Measurements from ENCODE around the gene MCM5. TPM values are rescaled to one million over a fixed set of nuclear protein-coding genes. Genes with fewer than 3 reads are reported as not detected.

The MCM5 gene
- total RNA-seq, 1 experiment from 2014 or later, result 274 TPM

DNA sequence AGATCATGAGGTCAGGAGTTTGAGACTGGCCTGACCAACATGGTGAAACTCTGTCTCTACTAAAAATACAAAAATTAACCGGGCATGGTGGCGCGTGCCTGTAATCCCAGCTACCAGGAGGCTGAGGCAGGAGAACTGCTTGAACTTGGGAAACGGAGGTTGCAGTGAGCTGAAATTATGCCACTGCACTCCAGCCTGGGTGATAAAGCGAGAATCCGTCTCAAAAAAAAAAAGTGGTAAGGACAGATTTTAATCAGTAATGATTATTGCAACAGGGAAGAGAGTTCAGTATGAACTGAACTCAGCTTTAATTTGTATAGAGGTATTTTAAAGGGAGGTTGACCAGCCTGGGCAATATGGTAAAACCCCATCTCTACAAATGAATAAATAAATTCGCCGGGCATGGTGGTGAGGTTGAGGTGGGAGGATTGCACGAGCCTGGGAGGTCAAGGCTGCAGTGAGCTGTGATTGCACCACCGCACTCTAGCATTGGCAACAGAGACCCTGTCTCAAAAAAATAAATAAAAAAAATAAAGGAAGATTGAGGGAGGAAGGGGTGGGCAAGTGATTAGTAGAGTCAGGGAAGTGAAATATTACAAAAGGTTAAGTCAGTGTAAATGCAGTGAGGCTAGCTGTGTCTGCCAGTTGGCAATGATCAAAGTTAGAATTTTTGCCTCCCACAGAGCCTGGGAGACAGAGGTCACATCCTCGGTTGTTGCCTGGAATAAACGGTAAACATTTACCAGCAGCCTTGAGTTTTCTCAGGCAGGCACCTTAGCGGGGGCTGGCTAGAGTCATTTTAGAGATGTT, 2.6 kb upstream of the MCM5 start:
- no peak overlapping the region for H2AK5ac ChIP-seq (ENCODE audit: insufficient read length, low read length)
- H3K79me2 ChIP-seq (ENCODE audit: insufficient read depth, low read length), result peaks cover 8% of the 10 kb centered on the region; the same call in 1 of the 2 replicates
- no peak overlapping the region for H4K91ac ChIP-seq (ENCODE audit: insufficient read length, low read depth, low read length)
- H2BK120ac ChIP-seq (ENCODE audit: low read depth, low read length, poor library complexity, severe bottlenecking), result no peak overlapping the region
- no peak overlapping the region for H2AFZ ChIP-seq (ENCODE audit: low read length)
- no peak overlapping the region for H3K9ac ChIP-seq (ENCODE audit: extremely low read depth, insufficient read length, low read length)
- no peak overlapping the region; a peak in 1 of 5 replicates for H3K4me3 Mint-ChIP-seq
- no peak overlapping the region for H2BK15ac ChIP-seq (ENCODE audit: low read depth, low read length)
- no peak overlapping the region for H4K8ac ChIP-seq (replicated peaks; ENCODE audit: insufficient read length, low read depth, low read length)
- no peak overlapping the region for H3K56ac ChIP-seq (ENCODE audit: insufficient read length, low read depth, low read length)
- H3K4me2 ChIP-seq (ENCODE audit: insufficient read depth, insufficient read length, low read length), result no peak overlapping the region
- H2BK12ac ChIP-seq (ENCODE audit: insufficient read length, low read depth, low read length), result no peak overlapping the region
- peaks cover 24 to 34% of the 10 kb centered on the region in 2 experiments for H3K4me1 Mint-ChIP-seq
- no peaks in the 10 kb centered on the region; the same call in 1 of the 2 replicates for H3K4me1 ChIP-seq (ENCODE audit: insufficient read depth, low read length)
- no CpG with 5 or more reads among the region's 13 CpGs for WGBS (ENCODE audit: extremely low coverage, insufficient read length, low lambda C conversion rate)
- no peak overlapping the region for H3K23ac ChIP-seq (ENCODE audit: insufficient read length, low read depth, low read length)
- no peak overlapping the region for H3K4ac ChIP-seq (ENCODE audit: low read depth, low read length)
- TF ChIP-seq, protein P1, sequence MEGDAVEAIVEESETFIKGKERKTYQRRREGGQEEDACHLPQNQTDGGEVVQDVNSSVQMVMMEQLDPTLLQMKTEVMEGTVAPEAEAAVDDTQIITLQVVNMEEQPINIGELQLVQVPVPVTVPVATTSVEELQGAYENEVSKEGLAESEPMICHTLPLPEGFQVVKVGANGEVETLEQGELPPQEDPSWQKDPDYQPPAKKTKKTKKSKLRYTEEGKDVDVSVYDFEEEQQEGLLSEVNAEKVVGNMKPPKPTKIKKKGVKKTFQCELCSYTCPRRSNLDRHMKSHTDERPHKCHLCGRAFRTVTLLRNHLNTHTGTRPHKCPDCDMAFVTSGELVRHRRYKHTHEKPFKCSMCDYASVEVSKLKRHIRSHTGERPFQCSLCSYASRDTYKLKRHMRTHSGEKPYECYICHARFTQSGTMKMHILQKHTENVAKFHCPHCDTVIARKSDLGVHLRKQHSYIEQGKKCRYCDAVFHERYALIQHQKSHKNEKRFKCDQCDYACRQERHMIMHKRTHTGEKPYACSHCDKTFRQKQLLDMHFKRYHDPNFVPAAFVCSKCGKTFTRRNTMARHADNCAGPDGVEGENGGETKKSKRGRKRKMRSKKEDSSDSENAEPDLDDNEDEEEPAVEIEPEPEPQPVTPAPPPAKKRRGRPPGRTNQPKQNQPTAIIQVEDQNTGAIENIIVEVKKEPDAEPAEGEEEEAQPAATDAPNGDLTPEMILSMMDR (conservative IDR thresholded peaks at IDR 0.05), result no peak
- DNase-seq, result no peak
- no peaks in the 10 kb centered on the region for H3K27me3 Mint-ChIP-seq (ENCODE audit: low read depth)
- H3K9me3 Mint-ChIP-seq, result no peaks in the 10 kb centered on the region; a peak in 1 of 5 replicates
- no peak overlapping the region for H2BK20ac ChIP-seq (ENCODE audit: low read depth, low read length, poor library complexity, severe bottlenecking)
- H3K27ac Mint-ChIP-seq, result peak overlapping the region; percentile 46 to 92 (median 57); a peak in 5 of 7 replicates
- no peaks in the 10 kb centered on the region for H3K27me3 ChIP-seq (ENCODE audit: insufficient read depth, low read length)
- no peak overlapping the region for H2BK5ac ChIP-seq (ENCODE audit: insufficient read length, low read length)
- H3K14ac ChIP-seq (ENCODE audit: insufficient read depth, low read length), result no peak overlapping the region
- H4K5ac ChIP-seq (ENCODE audit: insufficient read length, low read depth, low read length), result no peak overlapping the region
- no peaks in the 10 kb centered on the region for H3K9me3 ChIP-seq (ENCODE audit: control insufficient read depth, low read depth, low read length)
- no peak overlapping the region for H3K18ac ChIP-seq (ENCODE audit: insufficient read length, low read depth, low read length)
- no peaks in the 10 kb centered on the region for H4K20me1 ChIP-seq (ENCODE audit: control insufficient read depth, insufficient read depth, insufficient read length)
- H3T11ph ChIP-seq (ENCODE audit: low read length), result no peak overlapping the region
- no peak overlapping the region for H3K27ac ChIP-seq (ENCODE audit: insufficient read length, low read depth, low read length)
- H3K36me3 Mint-ChIP-seq (ENCODE audit: insufficient read depth in 1 of 3, low read depth in 3 of 3), result peaks cover 22 to 30% (median 22%) of the 10 kb centered on the region in 3 experiments
- H3K79me1 ChIP-seq (ENCODE audit: insufficient read depth, low read depth, low read length, poor library complexity, severe bottlenecking), result peaks cover 8% of the 10 kb centered on the region
- H3K23me2 ChIP-seq (ENCODE audit: insufficient read length, low read depth, low read length, poor library complexity, severe bottlenecking), result peaks cover 13% of the 10 kb centered on the region
